Bone marrow (tissue), 2 donors: ENCODE measurements around the gene SLC16A1.
"Not testable (repeated sequence)": the region's sequence is repeated elsewhere in the genome, so short reads cannot be mapped to it uniquely, and the experiment has no call there.

Experiments
- DNase-seq, 2 donors: peaks; one replicate each; lab custom pipeline; 2025; lab: John Stamatoyannopoulos, UW

The SLC16A1 gene

GRCh38 chr1:112923959-112924349, 32.0 kb downstream of the SLC16A1 start:
- DNase-seq = no peak

GRCh38 chr1:112923234-112923958, 32.6 kb downstream of the SLC16A1 start:
- DNase-seq = no peak

GRCh38 chr1:112911506-112912220, 44.3 kb downstream of the SLC16A1 start:
- no peak for DNase-seq

GRCh38 chr1:112909847-112910246, 46.1 kb downstream of the SLC16A1 start:
- no peak for DNase-seq

- no peak for DNase-seq
These were observed 49.8 kb downstream of the SLC16A1 start for GRCh38 chr1:112906150-112906698.

GRCh38 chr1:112905395-112906149, 50.4 kb downstream of the SLC16A1 start:
- no peak for DNase-seq

GRCh38 chr1:112904831-112905261, 51.1 kb downstream of the SLC16A1 start:
- no peak for DNase-seq

GRCh38 chr1:112904071-112904830, 51.7 kb downstream of the SLC16A1 start:
- no peak for DNase-seq

GRCh38 chr1:112902221-112902620, 53.8 kb downstream of the SLC16A1 start:
- DNase-seq = no peak

- no peak for DNase-seq
These were observed 54.6 kb downstream of the SLC16A1 start for GRCh38 chr1:112901387-112901786.

- DNase-seq = no peak
These were observed 59.2 kb downstream of the SLC16A1 start for GRCh38 chr1:112896783-112897182.

GRCh38 chr1:112894561-112895011, 61.4 kb downstream of the SLC16A1 start:
- no peak for DNase-seq

GRCh38 chr1:112894010-112894292, 62.0 kb downstream of the SLC16A1 start:
- no peak for DNase-seq

GRCh38 chr1:112893288-112894009, 62.5 kb downstream of the SLC16A1 start:
- no peak for DNase-seq

GRCh38 chr1:112889906-112890305, 66.1 kb downstream of the SLC16A1 start:
- not testable (repeated sequence) for DNase-seq

GRCh38 chr1:112889052-112889768, 66.8 kb downstream of the SLC16A1 start:
- DNase-seq = no peak

GRCh38 chr1:112888630-112889029, 67.4 kb downstream of the SLC16A1 start:
- DNase-seq = no peak

GRCh38 chr1:112887599-112888283, 68.3 kb downstream of the SLC16A1 start:
- no peak for DNase-seq

GRCh38 chr1:112884996-112885395, 71.0 kb downstream of the SLC16A1 start:
- DNase-seq = not testable (repeated sequence)

- no peak for DNase-seq
These were observed 73.7 kb downstream of the SLC16A1 start for GRCh38 chr1:112882271-112882744.
